ENCODE results near the gene PALD1. TPM values are rescaled to one million over a fixed set of nuclear protein-coding genes. Genes with fewer than 3 reads are reported as not detected.
A peak's percentile ranks its signal among the peaks of the same experiment; 100 is the strongest.

The PALD1 gene
- total and polyA plus RNA-seq, 9 of the 15 experiments (the other 6 are each of a cell fraction or from before 2014, with no cell fraction given): 0.03 to 0.29 (median 0.09) TPM; not detected in 2

DNA sequence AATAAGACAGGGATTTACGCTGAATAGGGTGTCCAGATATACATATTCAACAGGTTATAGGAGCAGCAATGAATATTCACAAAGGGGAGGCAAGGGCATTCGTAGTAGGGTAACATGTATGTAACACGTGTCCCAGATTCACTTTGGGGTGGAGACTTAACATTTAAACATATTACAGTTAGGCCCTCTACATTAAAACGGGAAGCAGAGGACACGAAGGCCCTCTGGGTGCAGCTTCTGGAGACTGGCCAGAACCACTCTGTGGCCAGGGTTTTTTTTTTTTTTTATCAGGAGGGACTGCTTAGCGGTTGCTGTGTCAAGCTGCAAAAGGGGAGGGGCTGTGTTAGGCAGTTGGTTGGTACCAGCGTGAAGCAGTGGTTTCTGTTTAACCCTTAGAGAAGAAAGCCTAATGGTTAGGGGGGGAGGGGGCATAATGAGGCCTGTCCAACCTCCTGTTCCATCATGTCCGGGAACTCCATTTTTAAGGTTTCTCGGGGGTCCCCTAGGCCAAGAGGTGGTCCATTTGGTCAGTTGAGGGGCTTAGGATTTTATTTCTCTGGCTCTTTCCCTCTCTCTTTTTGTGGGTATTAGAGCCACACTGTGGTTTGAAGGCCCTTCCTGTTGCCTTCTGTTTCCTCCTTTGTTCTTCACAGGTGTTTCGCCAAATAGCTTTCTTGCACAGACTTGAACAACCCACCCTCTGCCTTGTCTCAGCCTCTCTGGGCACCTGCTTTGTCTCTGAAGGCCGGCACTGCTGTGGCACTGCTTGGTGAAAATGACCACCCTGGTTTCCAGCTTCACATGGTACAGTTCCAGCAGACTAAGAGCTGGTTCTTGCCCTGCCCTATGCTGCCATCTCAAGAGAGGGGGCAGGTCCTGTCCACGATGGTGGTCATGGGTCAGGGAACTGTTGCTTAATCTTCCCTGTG lies 97.6 kb downstream of the PALD1 start (continued):
- peak; percentile 88 for TF ChIP-seq ZNF766 (CRISPR knock-in tag; conservative IDR thresholded peaks at IDR 0.05)
- TF ChIP-seq HNRNPUL1 (IDR thresholded peaks at IDR 0.05; ENCODE audit: low read length): no peak
- TF ChIP-seq ZNF316 (IDR thresholded peaks at IDR 0.05): peak; percentile 38; the same call in 1 of the 2 replicates
- no peak for TF ChIP-seq LCOR (CRISPR knock-in tag; IDR thresholded peaks at IDR 0.05)
- TF ChIP-seq, protein P1, sequence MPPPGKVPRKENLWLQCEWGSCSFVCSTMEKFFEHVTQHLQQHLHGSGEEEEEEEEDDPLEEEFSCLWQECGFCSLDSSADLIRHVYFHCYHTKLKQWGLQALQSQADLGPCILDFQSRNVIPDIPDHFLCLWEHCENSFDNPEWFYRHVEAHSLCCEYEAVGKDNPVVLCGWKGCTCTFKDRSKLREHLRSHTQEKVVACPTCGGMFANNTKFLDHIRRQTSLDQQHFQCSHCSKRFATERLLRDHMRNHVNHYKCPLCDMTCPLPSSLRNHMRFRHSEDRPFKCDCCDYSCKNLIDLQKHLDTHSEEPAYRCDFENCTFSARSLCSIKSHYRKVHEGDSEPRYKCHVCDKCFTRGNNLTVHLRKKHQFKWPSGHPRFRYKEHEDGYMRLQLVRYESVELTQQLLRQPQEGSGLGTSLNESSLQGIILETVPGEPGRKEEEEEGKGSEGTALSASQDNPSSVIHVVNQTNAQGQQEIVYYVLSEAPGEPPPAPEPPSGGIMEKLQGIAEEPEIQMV (tag; conservative IDR thresholded peaks at IDR 0.05; ENCODE audit: low read depth): peak; percentile 70
- 0 out of 2 replicates have a peak, but pooled peaks have one; percentile 21 for TF ChIP-seq TCF3 (CRISPR knock-in tag; IDR thresholded peaks at IDR 0.05)
- peak; percentile 63 for TF ChIP-seq ZKSCAN1 (IDR thresholded peaks at IDR 0.05; ENCODE audit: low read depth, low read length)
- peak; percentile 57; the same call in 1 of the 2 replicates for TF ChIP-seq MEF2D (tag; conservative IDR thresholded peaks at IDR 0.05; ENCODE audit: low read depth)
- TF ChIP-seq CTBP1 (IDR thresholded peaks at IDR 0.05; ENCODE audit: borderline replicate concordance): peak; percentile 52
- TF ChIP-seq STAT5A (IDR thresholded peaks at IDR 0.05; ENCODE audit: borderline replicate concordance, low read length): no peak; the same call in 1 of the 2 replicates
- TF ChIP-seq, protein P2, sequence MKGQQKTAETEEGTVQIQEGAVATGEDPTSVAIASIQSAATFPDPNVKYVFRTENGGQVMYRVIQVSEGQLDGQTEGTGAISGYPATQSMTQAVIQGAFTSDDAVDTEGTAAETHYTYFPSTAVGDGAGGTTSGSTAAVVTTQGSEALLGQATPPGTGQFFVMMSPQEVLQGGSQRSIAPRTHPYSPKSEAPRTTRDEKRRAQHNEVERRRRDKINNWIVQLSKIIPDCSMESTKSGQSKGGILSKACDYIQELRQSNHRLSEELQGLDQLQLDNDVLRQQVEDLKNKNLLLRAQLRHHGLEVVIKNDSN (CRISPR knock-in tag; IDR thresholded peaks at IDR 0.05): no peak
- TF ChIP-seq, protein P3, sequence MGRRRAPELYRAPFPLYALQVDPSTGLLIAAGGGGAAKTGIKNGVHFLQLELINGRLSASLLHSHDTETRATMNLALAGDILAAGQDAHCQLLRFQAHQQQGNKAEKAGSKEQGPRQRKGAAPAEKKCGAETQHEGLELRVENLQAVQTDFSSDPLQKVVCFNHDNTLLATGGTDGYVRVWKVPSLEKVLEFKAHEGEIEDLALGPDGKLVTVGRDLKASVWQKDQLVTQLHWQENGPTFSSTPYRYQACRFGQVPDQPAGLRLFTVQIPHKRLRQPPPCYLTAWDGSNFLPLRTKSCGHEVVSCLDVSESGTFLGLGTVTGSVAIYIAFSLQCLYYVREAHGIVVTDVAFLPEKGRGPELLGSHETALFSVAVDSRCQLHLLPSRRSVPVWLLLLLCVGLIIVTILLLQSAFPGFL (CRISPR knock-in tag; IDR thresholded peaks at IDR 0.05): no peak
- 0 out of 2 replicates have a peak, but pooled peaks have one; percentile 27 for TF ChIP-seq TAL1 (IDR thresholded peaks at IDR 0.05)
- TF ChIP-seq BCL6 (CRISPR knock-in tag; IDR thresholded peaks at IDR 0.05): no peak
- TF ChIP-seq POLR3A (IDR thresholded peaks at IDR 0.05; ENCODE audit: borderline replicate concordance, extremely low read depth, insufficient read depth, insufficient read length): no peak
- TF ChIP-seq NR2F6 (CRISPR knock-in tag; IDR thresholded peaks at IDR 0.05): no peak
- no peak for TF ChIP-seq ZNF699 (CRISPR knock-in tag; IDR thresholded peaks at IDR 0.05; ENCODE audit: insufficient replicate concordance)
- TF ChIP-seq ILK (tag; IDR thresholded peaks at IDR 0.05; ENCODE audit: borderline replicate concordance, low read depth): no peak
- TF ChIP-seq, protein P4, sequence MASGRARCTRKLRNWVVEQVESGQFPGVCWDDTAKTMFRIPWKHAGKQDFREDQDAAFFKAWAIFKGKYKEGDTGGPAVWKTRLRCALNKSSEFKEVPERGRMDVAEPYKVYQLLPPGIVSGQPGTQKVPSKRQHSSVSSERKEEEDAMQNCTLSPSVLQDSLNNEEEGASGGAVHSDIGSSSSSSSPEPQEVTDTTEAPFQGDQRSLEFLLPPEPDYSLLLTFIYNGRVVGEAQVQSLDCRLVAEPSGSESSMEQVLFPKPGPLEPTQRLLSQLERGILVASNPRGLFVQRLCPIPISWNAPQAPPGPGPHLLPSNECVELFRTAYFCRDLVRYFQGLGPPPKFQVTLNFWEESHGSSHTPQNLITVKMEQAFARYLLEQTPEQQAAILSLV (tag; IDR thresholded peaks at IDR 0.05): no peak
- TF ChIP-seq HNRNPK (IDR thresholded peaks at IDR 0.05; ENCODE audit: low read depth, low read length, poor library complexity, severe bottlenecking): no peak
- TF ChIP-seq ZNF212 (CRISPR knock-in tag; IDR thresholded peaks at IDR 0.05): no peak
- no peak for TF ChIP-seq FOXJ3 (CRISPR knock-in tag; IDR thresholded peaks at IDR 0.05)
- TF ChIP-seq, protein P5, sequence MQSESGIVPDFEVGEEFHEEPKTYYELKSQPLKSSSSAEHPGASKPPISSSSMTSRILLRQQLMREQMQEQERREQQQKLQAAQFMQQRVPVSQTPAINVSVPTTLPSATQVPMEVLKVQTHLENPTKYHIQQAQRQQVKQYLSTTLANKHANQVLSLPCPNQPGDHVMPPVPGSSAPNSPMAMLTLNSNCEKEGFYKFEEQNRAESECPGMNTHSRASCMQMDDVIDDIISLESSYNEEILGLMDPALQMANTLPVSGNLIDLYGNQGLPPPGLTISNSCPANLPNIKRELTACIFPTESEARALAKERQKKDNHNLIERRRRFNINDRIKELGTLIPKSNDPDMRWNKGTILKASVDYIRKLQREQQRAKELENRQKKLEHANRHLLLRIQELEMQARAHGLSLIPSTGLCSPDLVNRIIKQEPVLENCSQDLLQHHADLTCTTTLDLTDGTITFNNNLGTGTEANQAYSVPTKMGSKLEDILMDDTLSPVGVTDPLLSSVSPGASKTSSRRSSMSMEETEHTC (IDR thresholded peaks at IDR 0.05): no peak
